NB4 (cell line): ENCODE measurements around the gene TMEM233.
A peak's percentile ranks its signal among the peaks of the same experiment; 100 is the strongest.

ENCODE experiments used
- MAX ChIP-seq: IDR thresholded peaks from 2 replicates; pipeline ENCODE4 v1.6.1; 2011; ENCODE audit warnings: low read depth, low read length
- MYC ChIP-seq: IDR thresholded peaks from 2 replicates; pipeline ENCODE4 v1.6.1; 2011; ENCODE audit warnings: low read depth, low read length
- POLR2A ChIP-seq: IDR thresholded peaks from 2 replicates; pipeline ENCODE4 v1.6.1; 2011; ENCODE audit warnings: mild to moderate bottlenecking; ENCODE audit not compliant: insufficient read length; ENCODE audit errors: extremely low read depth
- TF ChIP-seq, protein P1 (sequence below): IDR thresholded peaks from one replicate; pipeline ENCODE4 v1.5.1; 2012; ENCODE audit warnings: low read depth, low read length

DNA sequence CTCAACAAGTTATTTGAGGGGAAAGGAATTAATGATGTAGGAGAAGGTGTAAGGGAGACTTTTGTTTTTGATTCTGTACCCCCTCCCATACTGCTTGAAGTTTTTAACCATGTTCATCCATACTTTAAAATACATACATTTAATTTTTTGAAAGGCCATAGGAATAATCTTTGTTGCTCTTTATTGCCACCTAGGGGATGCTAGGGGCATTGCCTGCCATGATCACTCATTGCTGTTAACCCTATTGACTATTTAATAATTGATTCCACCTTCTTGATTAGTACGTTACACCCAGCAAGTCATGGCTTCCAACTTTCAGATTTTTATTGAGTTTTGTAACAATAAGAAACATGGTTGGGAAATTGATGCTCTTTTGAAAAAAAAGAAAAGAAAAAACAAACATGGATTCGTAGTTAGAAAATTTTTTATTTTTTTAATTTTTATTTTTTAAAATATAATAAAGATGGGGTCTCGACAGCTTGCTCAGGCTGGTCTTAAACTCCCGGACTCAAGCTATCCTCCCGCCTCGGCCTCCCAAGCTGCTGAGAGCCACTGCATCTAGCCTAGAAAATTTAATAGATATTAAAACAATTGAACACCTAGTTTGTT, 65.8 kb downstream of the TMEM233 start:
- TF ChIP-seq, protein P1, sequence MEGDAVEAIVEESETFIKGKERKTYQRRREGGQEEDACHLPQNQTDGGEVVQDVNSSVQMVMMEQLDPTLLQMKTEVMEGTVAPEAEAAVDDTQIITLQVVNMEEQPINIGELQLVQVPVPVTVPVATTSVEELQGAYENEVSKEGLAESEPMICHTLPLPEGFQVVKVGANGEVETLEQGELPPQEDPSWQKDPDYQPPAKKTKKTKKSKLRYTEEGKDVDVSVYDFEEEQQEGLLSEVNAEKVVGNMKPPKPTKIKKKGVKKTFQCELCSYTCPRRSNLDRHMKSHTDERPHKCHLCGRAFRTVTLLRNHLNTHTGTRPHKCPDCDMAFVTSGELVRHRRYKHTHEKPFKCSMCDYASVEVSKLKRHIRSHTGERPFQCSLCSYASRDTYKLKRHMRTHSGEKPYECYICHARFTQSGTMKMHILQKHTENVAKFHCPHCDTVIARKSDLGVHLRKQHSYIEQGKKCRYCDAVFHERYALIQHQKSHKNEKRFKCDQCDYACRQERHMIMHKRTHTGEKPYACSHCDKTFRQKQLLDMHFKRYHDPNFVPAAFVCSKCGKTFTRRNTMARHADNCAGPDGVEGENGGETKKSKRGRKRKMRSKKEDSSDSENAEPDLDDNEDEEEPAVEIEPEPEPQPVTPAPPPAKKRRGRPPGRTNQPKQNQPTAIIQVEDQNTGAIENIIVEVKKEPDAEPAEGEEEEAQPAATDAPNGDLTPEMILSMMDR = peak; percentile 96
- no peak for TF ChIP-seq POLR2A
- no peak for TF ChIP-seq MAX
- no peak for TF ChIP-seq MYC
